NCI-H524 treated with DMSO at 0.1 percent for 48 hours (cell line): ENCODE data around the gene GRK5.

Experiments used
- DNase-seq: peaks from one replicate; lab custom pipeline; 2025; lab: John Stamatoyannopoulos, UW

GRK5 gene

GRCh38 chr10:119379466-119380071 is 172.2 kb downstream of the GRK5 start:
- DNase-seq, result no peak

GRCh38 chr10:119383174-119383856 is 175.9 kb downstream of the GRK5 start:
- no peak for DNase-seq

- DNase-seq, result no peak
Measured at GRCh38 chr10:119384127-119384526, 176.8 kb downstream of the GRK5 start.

- DNase-seq, result no peak
Measured at GRCh38 chr10:119386666-119387065, 179.3 kb downstream of the GRK5 start.

- DNase-seq, result no peak
Measured at GRCh38 chr10:119388849-119389345, 181.5 kb downstream of the GRK5 start.

GRCh38 chr10:119391440-119392251 is 184.3 kb downstream of the GRK5 start:
- DNase-seq, result no peak

GRCh38 chr10:119393019-119393418 is 185.6 kb downstream of the GRK5 start:
- no peak for DNase-seq

GRCh38 chr10:119393421-119393820 is 186.1 kb downstream of the GRK5 start:
- DNase-seq, result no peak

- no peak for DNase-seq
Measured at GRCh38 chr10:119393845-119394244, 186.5 kb downstream of the GRK5 start.

GRCh38 chr10:119394657-119395279 is 187.4 kb downstream of the GRK5 start:
- DNase-seq, result no peak

GRCh38 chr10:119395280-119396007 is 188.1 kb downstream of the GRK5 start:
- no peak for DNase-seq

GRCh38 chr10:119396008-119396708 is 188.8 kb downstream of the GRK5 start:
- DNase-seq, result no peak

GRCh38 chr10:119396709-119397071 is 189.3 kb downstream of the GRK5 start:
- no peak for DNase-seq

GRCh38 chr10:119397416-119397815 is 190.0 kb downstream of the GRK5 start:
- no peak for DNase-seq

GRCh38 chr10:119398996-119399395 is 191.6 kb downstream of the GRK5 start:
- no peak for DNase-seq

- DNase-seq, result no peak
Measured at GRCh38 chr10:119399466-119399865, 192.1 kb downstream of the GRK5 start.

- DNase-seq, result no peak
Measured at GRCh38 chr10:119401671-119402395, 194.5 kb downstream of the GRK5 start.

- no peak for DNase-seq
Measured at GRCh38 chr10:119403921-119404320, 196.6 kb downstream of the GRK5 start.

GRCh38 chr10:119404719-119405519 is 197.5 kb downstream of the GRK5 start:
- no peak for DNase-seq

GRCh38 chr10:119405520-119405807 is 198.1 kb downstream of the GRK5 start:
- no peak for DNase-seq
